M059J (cell line): ENCODE measurements around the gene ELOVL3. TPM values are rescaled to one million over a fixed set of nuclear protein-coding genes. Genes with fewer than 3 reads are reported as not detected.
"Not testable (repeated sequence)": the region's sequence is repeated elsewhere in the genome, so short reads cannot be mapped to it uniquely, and the experiment has no call there.

Source experiments
- DNase-seq: peaks from one replicate; pipeline ENCODE4 v3.0.0-alpha.2; 2012; ENCODE audit warnings: low read depth
- total RNA-seq: library from RNA; depleted of rRNA; stranded (reverse); fragments of >200 nt; shearing (Covaris generic); gene quantifications from 2 replicates; pipeline ENCODE4 v1.2.3, GENCODE V29; 2014; rRNA removed

Gene ELOVL3
- 0.17 and 0.27 TPM in 2 replicates for total RNA-seq

- DNase-seq = peak; percentile 85
These were observed at the start of gene ELOVL3 for GRCh38 chr10:102225646-102226541. ELOVL3 (plus strand) TSS chr10:102226299; CDS start chr10:102226549, 250 bp downstream.

- DNase-seq = no peak
These were observed 41.5 kb upstream of the ELOVL3 start for GRCh38 chr10:102184606-102185005.

- no peak for DNase-seq
These were observed 40.8 kb upstream of the ELOVL3 start for GRCh38 chr10:102185272-102185671.

GRCh38 chr10:102185811-102186527 lies 40.1 kb upstream of the ELOVL3 start:
- DNase-seq = no peak

DNA sequence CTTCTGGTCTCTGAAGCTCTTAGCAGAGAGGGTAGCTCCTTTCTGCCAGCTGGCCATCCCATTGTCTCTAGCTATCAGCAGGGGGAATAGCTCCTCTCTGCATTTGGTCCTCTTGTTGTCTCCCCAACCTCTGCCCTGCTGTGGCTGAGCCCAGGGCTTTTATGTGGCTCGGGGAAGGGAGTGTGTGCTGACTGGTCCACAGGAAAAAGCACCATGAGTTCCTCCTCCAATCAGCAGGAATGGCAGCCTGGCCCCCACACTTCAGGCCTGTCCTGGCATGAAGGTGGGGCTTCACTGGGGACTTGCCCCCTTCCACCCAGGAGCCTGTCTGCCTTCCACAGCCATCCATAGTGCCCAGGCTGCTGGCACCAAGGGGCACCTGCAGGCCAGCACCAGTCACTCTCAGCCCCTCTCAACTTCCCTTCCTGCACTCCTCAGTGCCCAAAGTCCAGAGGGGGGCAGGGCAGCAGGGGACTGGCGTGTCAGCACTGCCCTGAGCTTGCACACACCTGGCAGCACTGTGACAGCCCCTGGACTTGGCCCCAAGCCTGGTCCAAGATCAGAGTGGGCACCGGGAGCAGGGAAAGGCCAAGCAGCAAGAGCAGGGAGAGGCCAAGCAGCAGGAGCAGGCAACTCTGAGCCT lies 37.7 kb upstream of the ELOVL3 start:
- DNase-seq = no peak

- not testable (repeated sequence) for DNase-seq
These were observed 36.9 kb upstream of the ELOVL3 start for GRCh38 chr10:102188941-102189898.

DNA sequence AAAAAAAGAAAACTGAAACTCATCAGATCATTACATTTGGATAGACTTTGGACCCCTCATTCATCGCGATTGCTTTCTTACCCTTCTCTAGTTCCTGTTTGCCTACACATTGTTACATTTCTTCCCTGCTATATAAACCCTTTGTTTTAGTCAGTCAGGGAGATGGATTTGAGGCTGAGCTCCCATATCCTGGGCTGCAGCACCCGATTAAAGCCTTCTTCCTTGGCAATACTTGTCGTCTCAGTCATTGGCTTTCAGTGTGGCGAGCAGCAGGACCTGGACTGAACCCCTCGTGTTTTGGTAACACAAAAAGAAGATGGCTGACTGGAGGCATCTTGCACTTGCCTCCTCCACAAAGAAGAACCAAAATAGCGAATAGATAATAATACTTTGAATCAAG lies 34.1 kb upstream of the ELOVL3 start:
- no peak for DNase-seq

DNA sequence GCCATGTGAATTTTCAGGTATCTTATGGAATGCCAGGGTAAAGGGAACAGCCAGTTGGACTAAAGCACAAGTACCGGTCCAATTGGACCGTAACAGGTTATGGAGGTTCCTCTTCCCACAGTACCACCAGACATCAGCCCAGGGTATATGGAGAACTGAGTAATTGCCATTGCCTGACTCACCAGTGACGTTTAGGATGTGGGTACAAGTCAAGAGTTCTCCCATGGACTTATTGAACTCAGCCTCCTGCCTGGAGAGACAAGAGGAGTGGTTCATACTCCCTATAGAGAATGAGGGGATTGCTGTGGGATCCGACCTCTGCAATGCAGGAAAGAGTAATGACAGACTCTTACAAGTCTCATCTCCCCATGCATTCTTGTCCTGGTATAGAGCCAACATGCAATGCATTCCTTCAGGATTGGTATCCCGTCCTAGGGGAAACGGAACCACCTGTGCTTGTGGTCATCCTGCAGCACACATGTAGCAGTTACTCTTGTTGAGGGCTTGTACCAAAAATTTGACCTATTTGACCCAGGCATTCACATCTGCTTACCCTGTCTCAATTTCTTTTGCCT lies 30.7 kb upstream of the ELOVL3 start:
- DNase-seq = peak; percentile 42

GRCh38 chr10:102196893-102197292 lies 29.2 kb upstream of the ELOVL3 start:
- no peak for DNase-seq

DNA sequence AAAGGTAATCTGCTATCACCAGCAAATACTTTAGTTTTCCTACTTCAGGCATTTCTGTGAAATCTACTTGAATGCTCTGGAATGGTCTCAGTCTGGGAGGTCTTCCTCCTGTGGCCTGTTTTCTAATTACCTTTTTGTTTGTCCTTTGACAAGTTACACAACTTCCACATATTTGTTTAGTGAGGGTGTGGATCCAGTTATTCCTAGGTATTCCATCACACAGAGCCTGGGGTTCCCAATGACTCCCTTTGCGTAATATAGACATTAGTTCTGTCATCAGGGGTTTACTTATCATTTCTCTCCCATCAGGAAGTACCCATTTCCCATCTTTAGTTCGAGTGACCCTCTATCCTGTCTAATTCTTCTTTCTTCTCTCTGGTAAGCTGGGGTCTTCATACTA lies 28.1 kb upstream of the ELOVL3 start:
- DNase-seq = no peak

DNA sequence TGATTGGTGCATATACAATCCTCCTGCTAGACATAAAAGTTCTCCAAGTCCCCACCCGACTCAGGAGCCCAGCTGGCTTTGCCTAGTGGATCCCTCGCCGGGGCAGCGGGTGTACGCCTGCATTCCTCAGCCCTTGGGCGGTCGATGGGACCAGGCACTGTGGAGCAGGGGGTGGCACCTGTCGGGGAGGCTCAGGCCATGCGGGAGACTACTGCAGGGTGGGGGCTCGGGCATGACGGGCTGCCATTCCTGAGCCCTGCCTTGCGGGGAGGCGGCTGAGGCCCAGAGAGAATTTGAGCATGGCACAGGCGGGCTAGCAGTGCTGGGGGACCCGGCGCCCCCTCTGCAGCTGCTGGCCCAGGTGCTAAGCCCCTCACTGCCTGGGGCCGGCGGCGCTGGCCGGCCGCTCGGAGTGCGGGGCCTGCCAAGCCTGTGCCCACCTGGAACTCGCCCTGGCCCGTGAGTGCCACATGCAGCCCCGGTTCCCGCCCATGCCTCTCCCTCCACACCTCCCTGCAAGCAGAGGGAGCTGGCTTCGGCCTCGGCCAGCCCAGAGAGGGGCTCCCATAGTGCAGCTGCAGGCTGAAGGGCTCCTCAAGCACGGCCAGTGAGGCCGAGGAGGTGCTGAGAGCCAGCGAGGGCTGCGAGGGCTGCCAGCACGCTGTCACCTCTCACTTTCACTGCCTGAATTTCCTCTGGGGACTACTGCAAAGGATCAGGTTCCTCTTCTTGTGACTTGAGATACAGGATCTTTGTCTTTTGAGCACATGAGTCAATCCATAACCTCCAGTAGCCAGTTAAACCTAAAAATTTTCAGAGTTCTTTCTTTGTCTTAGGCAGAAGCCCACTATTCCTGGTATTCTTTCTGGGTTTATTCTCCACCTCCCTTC lies 25.1 kb upstream of the ELOVL3 start:
- no peak for DNase-seq

DNA sequence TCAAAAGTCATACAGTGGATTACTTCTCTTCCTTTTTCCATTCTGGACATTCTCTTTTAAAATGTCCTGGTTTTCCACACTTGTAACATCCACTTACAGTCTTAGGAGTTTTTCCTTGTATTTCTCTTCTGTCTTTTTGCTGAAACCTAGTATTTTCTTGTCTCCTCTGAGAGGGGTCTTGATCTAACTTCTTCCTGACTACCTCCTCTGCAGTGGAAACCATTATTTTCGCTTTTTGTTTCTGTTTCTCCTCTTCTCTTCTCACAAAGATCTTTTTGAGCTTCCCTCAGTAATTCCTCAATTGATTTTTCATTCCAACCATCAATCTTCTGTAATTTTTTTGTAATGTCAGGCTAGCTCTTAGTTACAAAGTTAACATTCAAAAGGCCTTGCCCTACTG lies 23.7 kb upstream of the ELOVL3 start:
- DNase-seq = no peak

- DNase-seq = peak; percentile 65
These were observed 17.6 kb upstream of the ELOVL3 start for GRCh38 chr10:102208311-102209035.

GRCh38 chr10:102211615-102212299 lies 14.3 kb upstream of the ELOVL3 start:
- DNase-seq = no peak

GRCh38 chr10:102213599-102213998 lies 12.5 kb upstream of the ELOVL3 start:
- not testable (repeated sequence) for DNase-seq

DNA sequence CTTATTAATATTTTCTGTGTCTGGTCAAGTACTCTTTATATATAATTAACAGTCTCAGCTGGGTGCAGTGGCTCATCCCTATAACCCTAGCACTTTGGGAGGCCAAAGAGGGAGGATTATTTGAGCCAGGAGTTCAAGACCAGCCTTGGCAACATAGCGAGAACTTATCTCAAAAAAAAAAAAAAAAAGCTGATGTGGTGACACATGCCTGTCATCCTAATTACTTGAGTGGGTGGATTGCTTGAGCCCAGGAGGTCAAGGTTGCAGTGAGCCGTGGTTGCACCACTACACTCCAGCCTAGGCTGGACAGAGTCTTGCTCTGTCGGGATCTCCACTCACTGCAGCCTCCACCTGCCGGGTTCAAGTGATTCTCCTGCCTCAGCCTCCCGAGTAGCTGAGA lies 6.7 kb upstream of the ELOVL3 start:
- no peak for DNase-seq

- no peak for DNase-seq
These were observed 5.5 kb upstream of the ELOVL3 start for GRCh38 chr10:102220612-102221011.

GRCh38 chr10:102222797-102223196 lies 3.3 kb upstream of the ELOVL3 start:
- no peak for DNase-seq

- DNase-seq = no peak
These were observed 407 bp downstream of the ELOVL3 start for GRCh38 chr10:102226542-102226870.
